SK-N-SH (cell line): Measurements from ENCODE around the gene SFPQ. TPM values are rescaled to one million over a fixed set of nuclear protein-coding genes. Genes with fewer than 3 reads are reported as not detected.

Experiments
- CTCF ChIA-PET: fragments of 300-600, 350-600 bp; formaldehyde crosslinking; extraction: SDS; loops from one replicate; lab custom pipeline; 2021; lab: Yijun Ruan, JAX
- POLR2A ChIA-PET: fragments of 350-600 bp; sonication (Branson Sonifier 250); formaldehyde crosslinking; extraction: SDS; loops from one replicate; lab custom pipeline; 2020; ENCODE audit warnings: antibody characterized with exemption, inconsistent platforms; lab: Yijun Ruan, JAX
- DNase-seq: peaks from one replicate; pipeline ENCODE4 v3.0.0; 2012
- H2AFZ ChIP-seq: fragments of 200-600 bp; sonication (generic); 2 replicates; pipeline ENCODE4 v1.8.1; 2016; ENCODE audit warnings: antibody characterized with exemption, mild to moderate bottlenecking, low read depth
- H3F3A ChIP-seq: fragments of 200-600 bp; sonication (generic); replicated peaks from 2 replicates; pipeline ENCODE3; 2016; ENCODE audit warnings: antibody characterized with exemption, mild to moderate bottlenecking; ENCODE audit not compliant: insufficient read depth
- H3K27ac ChIP-seq, 2 experiments: fragments of 200-500 bp in 1 of 2; fragments of 200-600 bp in 1 of 2; sonication (Bioruptor generic) in 1 of 2; sonication (generic), shearing (Covaris generic) in 1 of 2; 2 replicates each; pipeline versions ENCODE4 v1.5.1 to v1.6.1; 2014 to 2016; ENCODE audit warnings: low read depth in 2 of 2, inconsistent platforms in 1 of 2, low read length in 1 of 2, mild to moderate bottlenecking in 1 of 2, mixed read lengths in 1 of 2
- H3K27me3 ChIP-seq: fragments of 200-600 bp; sonication (generic), shearing (Covaris generic); 2 replicates; pipeline ENCODE4 v1.6.1; 2016; ENCODE audit warnings: mixed run types; ENCODE audit not compliant: insufficient read depth
- H3K36me3 ChIP-seq, 2 experiments: fragments of 200-500 bp in 1 of 2; fragments of 200-600 bp in 1 of 2; sonication (Bioruptor generic) in 1 of 2; sonication (generic) in 1 of 2; replicated peaks in 1 of 2; 2 replicates each; pipeline versions ENCODE3 to v1.5.1; 2014 to 2016; ENCODE audit warnings: low read length in 1 of 2, mild to moderate bottlenecking in 1 of 2; ENCODE audit not compliant: insufficient read depth in 2 of 2, control insufficient read depth in 1 of 2
- H3K4me1 ChIP-seq, 2 experiments: fragments of 200-500 bp in 1 of 2; fragments of 200-600 bp in 1 of 2; sonication (Bioruptor generic) in 1 of 2; sonication (generic), shearing (Covaris generic) in 1 of 2; 2 replicates each; pipeline versions ENCODE4 v1.5.1 to v1.6.1; 2014 to 2016; ENCODE audit warnings: low read depth in 1 of 2, low read length in 1 of 2, mixed run types in 1 of 2; ENCODE audit not compliant: insufficient read depth in 2 of 2, control insufficient read depth in 1 of 2
- H3K4me2 ChIP-seq: fragments of 200-600 bp; sonication (generic), shearing (Covaris generic); 2 replicates; pipeline ENCODE4 v1.6.1; 2017; ENCODE audit warnings: mixed run types
- H3K4me3 ChIP-seq, 2 experiments: fragments of 200-500 bp in 1 of 2; fragments of 200-600 bp in 1 of 2; sonication (Bioruptor generic) in 1 of 2; sonication (generic), shearing (Covaris generic) in 1 of 2; 2 replicates each; pipeline versions ENCODE4 v1.5.1 to v1.8.1; 2014 to 2016; ENCODE audit warnings: low read depth in 2 of 2, inconsistent platforms in 1 of 2, low read length in 1 of 2, mild to moderate bottlenecking in 1 of 2, mixed read lengths in 1 of 2, moderate library complexity in 1 of 2
- H3K79me2 ChIP-seq: fragments of 200-600 bp; sonication (generic); 2 replicates; pipeline ENCODE4 v1.8.1; 2017; ENCODE audit warnings: mild to moderate bottlenecking; ENCODE audit not compliant: insufficient read depth
- H3K9ac ChIP-seq: fragments of 200-600 bp; sonication (generic); 2 replicates; pipeline ENCODE4 v1.6.1; 2017; ENCODE audit warnings: mixed run types
- H3K9me2 ChIP-seq: fragments of 200-600 bp; sonication (generic); 2 replicates; pipeline ENCODE4 v1.6.1; 2017; ENCODE audit warnings: mixed run types
- H3K9me3 ChIP-seq: fragments of 200-600 bp; sonication (generic); 2 replicates; pipeline ENCODE4 v1.6.1; 2017; ENCODE audit warnings: mixed run types, mild to moderate bottlenecking, moderate library complexity
- H4K20me1 ChIP-seq: fragments of 200-600 bp; sonication (generic); 2 replicates; pipeline ENCODE4 v1.6.1; 2017; ENCODE audit warnings: mild to moderate bottlenecking, mixed run types; ENCODE audit not compliant: insufficient read depth
- CHD2 ChIP-seq: fragments of 150-350 bp; IDR thresholded peaks from 2 replicates; pipeline ENCODE4 v1.6.1; 2018; ENCODE audit warnings: low read length; ENCODE audit not compliant: partially characterized antibody
- CTCF ChIP-seq: fragments of 200-600 bp; sonication (generic); IDR thresholded peaks from 2 replicates; pipeline ENCODE4 v1.6.1; 2017; ENCODE audit warnings: antibody characterized with exemption, mild to moderate bottlenecking, moderate library complexity
- EZH2phosphoT487 ChIP-seq: fragments of 200-600 bp; sonication (generic); IDR thresholded peaks from 2 replicates; pipeline ENCODE4 v1.6.1; 2017; ENCODE audit warnings: low read depth, mixed run types, mild to moderate bottlenecking, antibody characterized with exemption, moderate library complexity, borderline replicate concordance
- FOSL2 ChIP-seq: IDR thresholded peaks from 2 replicates; pipeline ENCODE4 v1.4.0; 2012; ENCODE audit warnings: low read depth, mild to moderate bottlenecking, moderate library complexity, borderline replicate concordance
- FOXJ3 ChIP-seq: sonication (generic); formaldehyde crosslinking; IDR thresholded peaks from 2 replicates; pipeline ENCODE4 v1.5.1; 2020; ENCODE audit warnings: mild to moderate bottlenecking, missing genetic modification reagents
- JUND ChIP-seq: IDR thresholded peaks from 2 replicates; pipeline ENCODE4 v1.4.0; 2012
- MEF2A ChIP-seq: IDR thresholded peaks from 2 replicates; pipeline ENCODE4 v1.4.0; 2012; ENCODE audit warnings: low read depth, borderline replicate concordance
- NFIC ChIP-seq: IDR thresholded peaks from 2 replicates; pipeline ENCODE4 v1.4.0; 2012; ENCODE audit warnings: borderline replicate concordance
- RAD21 ChIP-seq: IDR thresholded peaks from 2 replicates; pipeline ENCODE4 v1.6.1; 2012; ENCODE audit warnings: mild to moderate bottlenecking, low read length
- RXRA ChIP-seq: IDR thresholded peaks from 2 replicates; pipeline ENCODE4 v1.4.0; 2012; ENCODE audit warnings: low read depth, mild to moderate bottlenecking, borderline replicate concordance
- SIN3A ChIP-seq: IDR thresholded peaks from 2 replicates; pipeline ENCODE4 v1.6.1; 2012; ENCODE audit warnings: low read depth, mild to moderate bottlenecking, low read length, moderate library complexity, borderline replicate concordance
- TAF1 ChIP-seq: IDR thresholded peaks from 2 replicates; pipeline ENCODE4 v1.6.1; 2012; ENCODE audit warnings: low read depth, mild to moderate bottlenecking, low read length, moderate library complexity, borderline replicate concordance
- TCF12 ChIP-seq: IDR thresholded peaks from 2 replicates; pipeline ENCODE4 v1.4.0; 2012
- TEAD4 ChIP-seq: IDR thresholded peaks from 2 replicates; pipeline ENCODE4 v1.4.0; 2012; ENCODE audit warnings: mild to moderate bottlenecking, borderline replicate concordance; ENCODE audit not compliant: insufficient read depth
- YY1 ChIP-seq: IDR thresholded peaks from 2 replicates; pipeline ENCODE4 v1.4.0; 2012; ENCODE audit warnings: low read depth, mild to moderate bottlenecking
- ZBTB33 ChIP-seq: IDR thresholded peaks from 2 replicates; pipeline ENCODE4 v1.4.0; 2012; ENCODE audit warnings: low read depth, borderline replicate concordance
- WGBS: methylation state at CpG from one replicate; pipeline ENCODE4 v1.1.6; 2017; ENCODE audit warnings: low lambda C conversion rate; 5-methylcytosine and 5-hydroxymethylcytosine counted together
- polyA plus RNA-seq, 3 experiments: library from polyadenylated mRNA; depleted of rRNA; stranded (reverse); fragments of >200 nt; gene quantifications; 2 replicates each; pipeline ENCODE4 v1.2.3, GENCODE V29; 2012
- TF ChIP-seq, protein P1 (sequence below): IDR thresholded peaks from 2 replicates; pipeline ENCODE4 v1.4.0; 2012; ENCODE audit warnings: low read depth
- TF ChIP-seq, protein P2 (sequence below): IDR thresholded peaks from 2 replicates; pipeline ENCODE4 v1.6.1; 2012; ENCODE audit warnings: mild to moderate bottlenecking, low read depth, low read length, moderate library complexity

Gene SFPQ
- polyA plus RNA-seq, 1 of the 3 experiments (the other 2 are of a cell fraction), result 85.6 TPM

- H3F3A ChIP-seq, result peaks cover 64% of the 10 kb centered on the region
- H4K20me1 ChIP-seq, result peaks cover 100% of the 10 kb centered on the region
- no peak overlapping the region; a peak in 1 of 4 replicates for H3K27ac ChIP-seq
- no peaks in the 10 kb centered on the region for H3K27me3 ChIP-seq
- DNase-seq, result no peak
- CTCF ChIA-PET, result no interaction called here
- peaks cover 20 to 32% of the 10 kb centered on the region in 2 experiments; a peak in 3 of 4 replicates for H3K4me1 ChIP-seq
- no peak overlapping the region for H3K4me2 ChIP-seq
- no peaks in the 10 kb centered on the region for H3K9me2 ChIP-seq
- TF ChIP-seq ZBTB33 (no peak), TCF12 (no peak), TAF1 (no peak), FOXJ3 (CRISPR knock-in tag) (no peak), FOSL2 (no peak), EZH2phosphoT487 (no peak)
- H3K4me3 ChIP-seq, result no peak overlapping the region
- POLR2A ChIA-PET, result no interaction called here
- H3K79me2 ChIP-seq, result peaks cover 100% of the 10 kb centered on the region
- WGBS, result 91% methylated on average over 12 of the region's 12 CpGs
- H2AFZ ChIP-seq, result no peak overlapping the region
- no peak overlapping the region for H3K9ac ChIP-seq
- no peaks in the 10 kb centered on the region for H3K9me3 ChIP-seq
- peaks cover 97 to 100% of the 10 kb centered on the region in 2 experiments for H3K36me3 ChIP-seq
These were observed 8.3 kb downstream of the SFPQ start for GRCh38 chr1:35184495-35185199.

GRCh38 chr1:35181790-35182455, 11.0 kb downstream of the SFPQ start:
- no peaks in the 10 kb centered on the region for H3K9me3 ChIP-seq
- peaks cover 8 to 9% of the 10 kb centered on the region in 2 experiments; a peak in 3 of 4 replicates for H3K4me1 ChIP-seq
- H3F3A ChIP-seq, result peaks cover 84% of the 10 kb centered on the region
- DNase-seq, result no peak
- H3K4me3 ChIP-seq, result no peak overlapping the region
- H2AFZ ChIP-seq, result no peak overlapping the region
- ChIA-PET POLR2A (no interaction called here), CTCF (no interaction called here)
- H3K4me2 ChIP-seq, result no peak overlapping the region
- WGBS, result 72% methylated on average over 4 of the region's 4 CpGs
- H3K27ac ChIP-seq, result no peak overlapping the region; a peak in 1 of 4 replicates
- no peak for TF ChIP-seq NFIC
- no peak for TF ChIP-seq FOSL2
- TF ChIP-seq TAF1, result no peak
- TF ChIP-seq YY1, result no peak
- no peak for TF ChIP-seq TEAD4
- no peak for TF ChIP-seq CTCF
- TF ChIP-seq JUND, result no peak
- TF ChIP-seq RAD21, result no peak
- TF ChIP-seq MEF2A, result no peak
- no peak for TF ChIP-seq RXRA
- TF ChIP-seq, protein P1, sequence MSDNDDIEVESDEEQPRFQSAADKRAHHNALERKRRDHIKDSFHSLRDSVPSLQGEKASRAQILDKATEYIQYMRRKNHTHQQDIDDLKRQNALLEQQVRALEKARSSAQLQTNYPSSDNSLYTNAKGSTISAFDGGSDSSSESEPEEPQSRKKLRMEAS, result no peak
- TF ChIP-seq CHD2, result no peak
- TF ChIP-seq SIN3A, result no peak
- TF ChIP-seq, protein P2, sequence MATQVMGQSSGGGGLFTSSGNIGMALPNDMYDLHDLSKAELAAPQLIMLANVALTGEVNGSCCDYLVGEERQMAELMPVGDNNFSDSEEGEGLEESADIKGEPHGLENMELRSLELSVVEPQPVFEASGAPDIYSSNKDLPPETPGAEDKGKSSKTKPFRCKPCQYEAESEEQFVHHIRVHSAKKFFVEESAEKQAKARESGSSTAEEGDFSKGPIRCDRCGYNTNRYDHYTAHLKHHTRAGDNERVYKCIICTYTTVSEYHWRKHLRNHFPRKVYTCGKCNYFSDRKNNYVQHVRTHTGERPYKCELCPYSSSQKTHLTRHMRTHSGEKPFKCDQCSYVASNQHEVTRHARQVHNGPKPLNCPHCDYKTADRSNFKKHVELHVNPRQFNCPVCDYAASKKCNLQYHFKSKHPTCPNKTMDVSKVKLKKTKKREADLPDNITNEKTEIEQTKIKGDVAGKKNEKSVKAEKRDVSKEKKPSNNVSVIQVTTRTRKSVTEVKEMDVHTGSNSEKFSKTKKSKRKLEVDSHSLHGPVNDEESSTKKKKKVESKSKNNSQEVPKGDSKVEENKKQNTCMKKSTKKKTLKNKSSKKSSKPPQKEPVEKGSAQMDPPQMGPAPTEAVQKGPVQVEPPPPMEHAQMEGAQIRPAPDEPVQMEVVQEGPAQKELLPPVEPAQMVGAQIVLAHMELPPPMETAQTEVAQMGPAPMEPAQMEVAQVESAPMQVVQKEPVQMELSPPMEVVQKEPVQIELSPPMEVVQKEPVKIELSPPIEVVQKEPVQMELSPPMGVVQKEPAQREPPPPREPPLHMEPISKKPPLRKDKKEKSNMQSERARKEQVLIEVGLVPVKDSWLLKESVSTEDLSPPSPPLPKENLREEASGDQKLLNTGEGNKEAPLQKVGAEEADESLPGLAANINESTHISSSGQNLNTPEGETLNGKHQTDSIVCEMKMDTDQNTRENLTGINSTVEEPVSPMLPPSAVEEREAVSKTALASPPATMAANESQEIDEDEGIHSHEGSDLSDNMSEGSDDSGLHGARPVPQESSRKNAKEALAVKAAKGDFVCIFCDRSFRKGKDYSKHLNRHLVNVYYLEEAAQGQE, result no peak
- H3K27me3 ChIP-seq, result no peaks in the 10 kb centered on the region
- peaks cover 98 to 100% of the 10 kb centered on the region in 2 experiments for H3K36me3 ChIP-seq
- no peak overlapping the region for H3K9ac ChIP-seq
- H3K79me2 ChIP-seq, result peaks cover 93% of the 10 kb centered on the region
- no peaks in the 10 kb centered on the region; the same call in 1 of the 2 replicates for H3K9me2 ChIP-seq
- peaks cover 100% of the 10 kb centered on the region for H4K20me1 ChIP-seq
